ENCODE measurements around the gene PCNT. TPM values are rescaled to one million over a fixed set of nuclear protein-coding genes. Genes with fewer than 3 reads are reported as not detected.

Gene PCNT
- total and polyA plus RNA-seq, 2 of the 4 experiments (the other 2 are of a cell fraction): 10.0 to 19.4 TPM

DNA sequence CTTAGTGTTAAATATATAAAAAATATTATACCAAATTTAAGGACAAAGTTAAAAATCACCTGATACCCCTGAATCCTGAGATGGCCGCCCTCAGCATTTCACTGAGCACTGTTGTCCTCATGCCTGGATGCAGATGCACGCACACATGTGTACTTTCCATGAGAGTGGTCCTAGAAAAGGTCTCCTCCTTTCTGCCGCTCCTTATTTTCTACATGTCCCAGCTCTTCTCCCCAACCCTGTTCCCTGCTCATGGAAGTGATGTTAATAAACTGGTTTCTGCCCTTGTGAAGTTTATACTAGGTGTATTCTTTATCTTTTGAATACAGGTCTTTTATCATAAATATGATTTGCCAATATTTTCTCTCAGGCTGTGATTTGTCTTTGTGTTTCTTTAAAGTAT is 167.6 kb downstream of the PCNT start:
- dilution Hi-C loops (cut with HindIII; ENCODE audit: low sequenced_read_pairs, unreplicated experiment): no loop called here
- Histone ChIP-seq H3K56ac (ENCODE audit: extremely low read depth, insufficient read depth, low read length) (no peak overlapping the region), H3K4me3 (ENCODE audit: insufficient read depth, low read depth, low read length) (no peak overlapping the region), H3K9ac (ENCODE audit: low read depth, low read length) (no peak overlapping the region), H3K9me3 (ENCODE audit: control insufficient read depth, insufficient read depth, low read length) (no peaks in the 10 kb centered on the region; the same call in 1 of the 2 replicates), H4K5ac (ENCODE audit: low read depth, low read length) (no peak overlapping the region), H3K18ac (ENCODE audit: low read depth, low read length) (no peak overlapping the region), H2BK5ac (ENCODE audit: low read depth, low read length, poor library complexity, severe bottlenecking) (no peak overlapping the region), H4K91ac (ENCODE audit: insufficient read depth, low read depth, low read length) (no peak overlapping the region), H3K4me1 (ENCODE audit: control insufficient read depth, insufficient read depth, low read length) (no peaks in the 10 kb centered on the region), H3K4ac (ENCODE audit: low read depth, low read length) (no peak overlapping the region), H3K27me3 (ENCODE audit: control insufficient read depth, insufficient read depth, low read length) (no peaks in the 10 kb centered on the region), H3K14ac (replicated peaks; ENCODE audit: low read depth, low read length) (no peak overlapping the region), H2BK20ac (ENCODE audit: low read depth, low read length) (no peak overlapping the region), H2AFZ (replicated peaks; ENCODE audit: low read length, poor library complexity) (no peak overlapping the region), H2BK15ac (ENCODE audit: low read depth, low read length) (no peak overlapping the region), H3K36me3 (ENCODE audit: control insufficient read depth, insufficient read depth, low read length) (peaks cover 12% of the 10 kb centered on the region), H3K79me1 (ENCODE audit: low read depth in 1 of 2, low read length in 2 of 2) (peaks cover 22 to 42% of the 10 kb centered on the region in 2 experiments), H2BK120ac (ENCODE audit: low read depth, low read length) (no peak overlapping the region), H2AK9ac (replicated peaks; ENCODE audit: low read depth, low read length, poor library complexity) (peak overlapping the region; percentile 66), H4K20me1 (ENCODE audit: insufficient read depth, low read length) (no peaks in the 10 kb centered on the region), H2AK5ac (ENCODE audit: low read depth, low read length) (no peak overlapping the region), H4K8ac (ENCODE audit: low read depth in 2 of 2, low read length in 2 of 2) (no peak overlapping the region), H3K23ac (ENCODE audit: low read depth, low read length) (no peak overlapping the region), H3K9me1 (ENCODE audit: insufficient read depth, low read length) (peaks cover 5% of the 10 kb centered on the region; the same call in 1 of the 2 replicates), H3K4me2 (ENCODE audit: low read depth, low read length) (no peak overlapping the region), H3K27ac (ENCODE audit: insufficient read depth, low read length) (no peak overlapping the region)
- BruUV-seq (replicated peaks): no TSS peak
- WGBS, 2 experiments (ENCODE audit: extremely low coverage in 2 of 2, insufficient read length in 1 of 2): no CpG with 5 or more reads among the region's 3 CpGs
- intact Hi-C loops (cut with micrococcal nuclease): no loop called here
- no peak for TF ChIP-seq MXI1 (IDR thresholded peaks at IDR 0.05; ENCODE audit: borderline replicate concordance, low read depth, low read length)
- TF ChIP-seq MAZ (IDR thresholded peaks at IDR 0.05; ENCODE audit: borderline replicate concordance, low read depth, low read length): no peak
- TF ChIP-seq FOS (IDR thresholded peaks at IDR 0.05; ENCODE audit: low read depth, low read length): no peak
- TF ChIP-seq SMC3 (IDR thresholded peaks at IDR 0.05; ENCODE audit: low read depth, low read length): no peak
- TF ChIP-seq BHLHE40 (IDR thresholded peaks at IDR 0.05; ENCODE audit: low read depth, low read length): no peak
- no peak for TF ChIP-seq RFX5 (IDR thresholded peaks at IDR 0.05; ENCODE audit: low read depth, low read length)
- TF ChIP-seq POLR2A (IDR thresholded peaks at IDR 0.05; ENCODE audit: low read depth, low read length): no peak
- TF ChIP-seq NFE2L2 (IDR thresholded peaks at IDR 0.05; ENCODE audit: low read depth, low read length): no peak
- TF ChIP-seq MAFK (IDR thresholded peaks at IDR 0.05; ENCODE audit: low read depth, low read length): no peak
- no peak for TF ChIP-seq CEBPB (IDR thresholded peaks at IDR 0.05; ENCODE audit: low read depth, low read length)
- TF ChIP-seq RAD21 (IDR thresholded peaks at IDR 0.05; ENCODE audit: low read length): no peak
- TF ChIP-seq, protein P1, sequence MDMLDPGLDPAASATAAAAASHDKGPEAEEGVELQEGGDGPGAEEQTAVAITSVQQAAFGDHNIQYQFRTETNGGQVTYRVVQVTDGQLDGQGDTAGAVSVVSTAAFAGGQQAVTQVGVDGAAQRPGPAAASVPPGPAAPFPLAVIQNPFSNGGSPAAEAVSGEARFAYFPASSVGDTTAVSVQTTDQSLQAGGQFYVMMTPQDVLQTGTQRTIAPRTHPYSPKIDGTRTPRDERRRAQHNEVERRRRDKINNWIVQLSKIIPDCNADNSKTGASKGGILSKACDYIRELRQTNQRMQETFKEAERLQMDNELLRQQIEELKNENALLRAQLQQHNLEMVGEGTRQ (IDR thresholded peaks at IDR 0.05; ENCODE audit: low read depth, low read length): no peak
- TF ChIP-seq, protein P2, sequence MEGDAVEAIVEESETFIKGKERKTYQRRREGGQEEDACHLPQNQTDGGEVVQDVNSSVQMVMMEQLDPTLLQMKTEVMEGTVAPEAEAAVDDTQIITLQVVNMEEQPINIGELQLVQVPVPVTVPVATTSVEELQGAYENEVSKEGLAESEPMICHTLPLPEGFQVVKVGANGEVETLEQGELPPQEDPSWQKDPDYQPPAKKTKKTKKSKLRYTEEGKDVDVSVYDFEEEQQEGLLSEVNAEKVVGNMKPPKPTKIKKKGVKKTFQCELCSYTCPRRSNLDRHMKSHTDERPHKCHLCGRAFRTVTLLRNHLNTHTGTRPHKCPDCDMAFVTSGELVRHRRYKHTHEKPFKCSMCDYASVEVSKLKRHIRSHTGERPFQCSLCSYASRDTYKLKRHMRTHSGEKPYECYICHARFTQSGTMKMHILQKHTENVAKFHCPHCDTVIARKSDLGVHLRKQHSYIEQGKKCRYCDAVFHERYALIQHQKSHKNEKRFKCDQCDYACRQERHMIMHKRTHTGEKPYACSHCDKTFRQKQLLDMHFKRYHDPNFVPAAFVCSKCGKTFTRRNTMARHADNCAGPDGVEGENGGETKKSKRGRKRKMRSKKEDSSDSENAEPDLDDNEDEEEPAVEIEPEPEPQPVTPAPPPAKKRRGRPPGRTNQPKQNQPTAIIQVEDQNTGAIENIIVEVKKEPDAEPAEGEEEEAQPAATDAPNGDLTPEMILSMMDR (conservative IDR thresholded peaks at IDR 0.05; ENCODE audit: low read depth, low read length): no peak
- TF ChIP-seq CHD1 (IDR thresholded peaks at IDR 0.05; ENCODE audit: low read depth, low read length): no peak
- TF ChIP-seq, protein P3, sequence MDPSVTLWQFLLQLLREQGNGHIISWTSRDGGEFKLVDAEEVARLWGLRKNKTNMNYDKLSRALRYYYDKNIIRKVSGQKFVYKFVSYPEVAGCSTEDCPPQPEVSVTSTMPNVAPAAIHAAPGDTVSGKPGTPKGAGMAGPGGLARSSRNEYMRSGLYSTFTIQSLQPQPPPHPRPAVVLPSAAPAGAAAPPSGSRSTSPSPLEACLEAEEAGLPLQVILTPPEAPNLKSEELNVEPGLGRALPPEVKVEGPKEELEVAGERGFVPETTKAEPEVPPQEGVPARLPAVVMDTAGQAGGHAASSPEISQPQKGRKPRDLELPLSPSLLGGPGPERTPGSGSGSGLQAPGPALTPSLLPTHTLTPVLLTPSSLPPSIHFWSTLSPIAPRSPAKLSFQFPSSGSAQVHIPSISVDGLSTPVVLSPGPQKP (IDR thresholded peaks at IDR 0.05; ENCODE audit: borderline replicate concordance, low read depth, low read length): no peak
- ATAC-seq (ENCODE audit: low read depth): no peak
- no peak for DNase-seq
- POLR2A ChIA-PET (ENCODE audit: unreplicated experiment): no interaction called here
- in situ Hi-C loops (cut with MboI; ENCODE audit: low sequenced_read_pairs): no loop called here
- CTCF ChIA-PET: no interaction called here
